ENCODE measurements around the gene INTS4.
"Not testable (repeated sequence)": the region's sequence is repeated elsewhere in the genome, so short reads cannot be mapped to it uniquely, and the experiment has no call there.

The INTS4 gene

DNA sequence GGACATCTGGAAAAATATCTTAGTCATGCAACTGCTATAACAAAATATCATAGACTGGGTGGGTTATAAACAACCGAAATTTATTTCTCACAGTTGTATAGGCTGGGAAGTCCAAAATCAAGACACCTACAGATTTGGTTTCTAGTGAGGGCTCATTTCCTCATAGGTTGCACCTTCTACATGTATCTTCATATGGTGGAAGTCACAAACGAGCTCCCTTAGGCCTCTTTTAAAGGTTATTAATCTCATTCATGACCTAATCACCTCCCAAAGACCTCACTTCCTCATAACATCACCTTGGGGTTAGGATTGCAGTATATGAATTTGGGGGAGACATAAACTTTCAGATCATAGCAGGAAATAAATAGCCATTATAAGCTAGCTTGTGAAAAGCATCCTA, 85.2 kb downstream of the INTS4 start:
- CTCF ChIA-PET = no interaction called here
- TF ChIP-seq, protein P1, sequence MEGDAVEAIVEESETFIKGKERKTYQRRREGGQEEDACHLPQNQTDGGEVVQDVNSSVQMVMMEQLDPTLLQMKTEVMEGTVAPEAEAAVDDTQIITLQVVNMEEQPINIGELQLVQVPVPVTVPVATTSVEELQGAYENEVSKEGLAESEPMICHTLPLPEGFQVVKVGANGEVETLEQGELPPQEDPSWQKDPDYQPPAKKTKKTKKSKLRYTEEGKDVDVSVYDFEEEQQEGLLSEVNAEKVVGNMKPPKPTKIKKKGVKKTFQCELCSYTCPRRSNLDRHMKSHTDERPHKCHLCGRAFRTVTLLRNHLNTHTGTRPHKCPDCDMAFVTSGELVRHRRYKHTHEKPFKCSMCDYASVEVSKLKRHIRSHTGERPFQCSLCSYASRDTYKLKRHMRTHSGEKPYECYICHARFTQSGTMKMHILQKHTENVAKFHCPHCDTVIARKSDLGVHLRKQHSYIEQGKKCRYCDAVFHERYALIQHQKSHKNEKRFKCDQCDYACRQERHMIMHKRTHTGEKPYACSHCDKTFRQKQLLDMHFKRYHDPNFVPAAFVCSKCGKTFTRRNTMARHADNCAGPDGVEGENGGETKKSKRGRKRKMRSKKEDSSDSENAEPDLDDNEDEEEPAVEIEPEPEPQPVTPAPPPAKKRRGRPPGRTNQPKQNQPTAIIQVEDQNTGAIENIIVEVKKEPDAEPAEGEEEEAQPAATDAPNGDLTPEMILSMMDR (conservative IDR thresholded peaks at IDR 0.05; ENCODE audit: low read depth) = no peak
- H3K27ac ChIP-seq = no peak overlapping the region
- DNase-seq (ENCODE audit: low spot score) = no peak
- POLR2A ChIA-PET (ENCODE audit: low non-redundant PET) = no interaction called here

DNA sequence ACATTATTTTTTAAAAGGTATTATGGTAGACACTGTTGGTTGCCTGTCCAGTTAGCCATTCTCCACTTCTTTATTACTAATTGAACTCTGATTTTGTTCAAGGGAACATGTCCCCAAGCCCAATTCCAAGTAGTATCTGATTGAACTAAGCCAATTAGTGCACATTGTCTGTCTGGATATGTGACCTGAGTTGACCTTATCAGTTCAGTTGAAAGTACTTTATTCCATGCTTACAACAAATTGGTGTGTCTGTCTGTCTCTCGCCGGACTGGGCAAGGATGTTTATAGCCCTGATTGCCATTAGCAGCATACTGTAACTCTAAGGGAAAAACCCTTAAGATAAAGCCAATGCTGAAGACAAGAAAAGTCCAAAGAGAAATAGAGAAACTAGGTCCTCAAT, 85.6 kb downstream of the INTS4 start:
- CTCF ChIA-PET = no interaction called here

DNA sequence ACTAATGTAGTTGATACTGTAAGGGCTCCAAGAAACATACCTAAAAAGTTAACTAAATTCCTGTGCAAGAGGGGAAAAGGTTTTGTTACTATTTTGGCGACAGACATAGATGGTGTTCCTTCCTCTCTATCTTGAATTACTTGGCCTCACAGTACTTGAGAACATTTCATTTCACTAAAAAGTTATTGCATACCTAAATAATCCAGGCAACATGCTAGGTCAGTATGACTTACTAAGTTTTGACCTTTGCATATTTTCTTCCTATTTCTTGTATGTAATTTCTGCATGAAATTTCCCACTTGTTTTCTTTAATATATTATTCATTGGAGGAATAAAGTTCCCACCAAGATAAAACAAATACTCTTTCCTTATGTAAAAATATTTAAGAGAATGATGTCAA, 99.5 kb downstream of the INTS4 start:
- CTCF ChIA-PET; POLR2A ChIA-PET (ENCODE audit: low non-redundant PET); H3K27ac ChIP-seq: not testable (repeated sequence)

More for the DNA sequence above, 85.6 kb downstream of the INTS4 start:
- POLR2A ChIA-PET (ENCODE audit: low non-redundant PET) = no interaction called here
- no peak overlapping the region for H3K27ac ChIP-seq
- no peak for DNase-seq (ENCODE audit: low spot score)
- TF ChIP-seq, protein P1 (conservative IDR thresholded peaks at IDR 0.05; ENCODE audit: low read depth) = no peak

DNA sequence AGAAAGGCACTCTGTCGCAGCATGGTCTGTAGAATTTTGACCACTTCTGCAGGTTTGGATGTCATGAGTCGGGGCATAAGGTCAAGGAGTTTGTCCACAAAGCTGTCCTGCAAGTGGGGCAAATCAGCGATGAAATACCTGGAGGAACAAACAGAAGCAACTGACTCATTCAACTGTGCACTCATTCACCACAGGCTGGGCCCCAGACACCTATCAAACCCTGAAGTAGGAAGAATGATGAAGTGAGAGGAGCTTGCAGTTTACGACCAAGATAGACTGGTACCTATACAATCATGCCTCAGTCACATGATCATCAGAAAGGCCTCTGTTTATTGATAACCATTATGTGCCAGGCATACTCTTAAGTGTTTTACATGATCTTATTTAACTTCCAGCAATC, 102.8 kb downstream of the INTS4 start:
- DNase-seq (ENCODE audit: low spot score); POLR2A ChIA-PET (ENCODE audit: low non-redundant PET); H3K27ac ChIP-seq; CTCF ChIA-PET: not testable (repeated sequence)

More for the DNA sequence above, 99.5 kb downstream of the INTS4 start:
- DNase-seq (ENCODE audit: low spot score) = not testable (repeated sequence)

DNA sequence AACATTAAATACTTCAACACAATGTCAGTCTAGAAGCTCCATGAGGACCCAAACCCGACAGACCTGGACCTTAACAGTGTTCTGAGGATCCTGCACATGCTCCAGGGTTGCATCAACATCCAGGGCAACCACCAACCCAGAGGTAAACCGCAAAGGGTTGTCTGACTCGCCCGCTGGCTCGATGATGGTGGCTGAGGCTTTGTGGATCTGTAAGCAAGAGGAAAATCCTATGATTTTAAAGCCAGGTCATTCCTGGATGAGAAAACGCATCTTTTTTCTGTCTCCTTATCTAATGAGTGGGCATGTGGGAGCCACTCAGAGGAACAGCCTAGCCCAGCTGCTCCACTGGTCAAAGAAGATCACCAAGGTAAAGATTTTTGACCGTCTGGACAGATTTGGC, 103.2 kb downstream of the INTS4 start:
- H3K27ac ChIP-seq; CTCF ChIA-PET; POLR2A ChIA-PET (ENCODE audit: low non-redundant PET); DNase-seq (ENCODE audit: low spot score): not testable (repeated sequence)

DNA sequence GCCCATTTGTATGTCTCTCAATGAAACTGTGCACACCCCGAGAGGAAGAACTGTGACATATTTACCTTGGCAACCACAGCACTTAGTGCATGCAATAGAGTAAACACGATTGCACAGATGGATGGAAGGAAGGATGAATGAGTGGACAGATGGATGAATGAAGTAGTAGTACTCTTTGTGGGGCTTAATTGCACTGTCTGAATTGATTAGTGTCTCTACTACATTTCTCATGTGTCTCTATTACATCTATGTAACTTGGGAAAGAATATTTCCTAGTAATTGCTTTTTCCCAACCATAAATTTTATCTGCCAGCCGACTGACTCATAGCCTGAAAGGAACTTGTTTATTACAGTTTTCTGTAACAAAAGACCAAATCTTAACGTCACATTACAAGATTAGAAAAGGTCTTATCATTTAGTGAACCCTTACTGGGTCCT, 103.8 kb downstream of the INTS4 start:
- POLR2A ChIA-PET (ENCODE audit: low non-redundant PET); CTCF ChIA-PET; DNase-seq (ENCODE audit: low spot score); H3K27ac ChIP-seq: not testable (repeated sequence)

DNA sequence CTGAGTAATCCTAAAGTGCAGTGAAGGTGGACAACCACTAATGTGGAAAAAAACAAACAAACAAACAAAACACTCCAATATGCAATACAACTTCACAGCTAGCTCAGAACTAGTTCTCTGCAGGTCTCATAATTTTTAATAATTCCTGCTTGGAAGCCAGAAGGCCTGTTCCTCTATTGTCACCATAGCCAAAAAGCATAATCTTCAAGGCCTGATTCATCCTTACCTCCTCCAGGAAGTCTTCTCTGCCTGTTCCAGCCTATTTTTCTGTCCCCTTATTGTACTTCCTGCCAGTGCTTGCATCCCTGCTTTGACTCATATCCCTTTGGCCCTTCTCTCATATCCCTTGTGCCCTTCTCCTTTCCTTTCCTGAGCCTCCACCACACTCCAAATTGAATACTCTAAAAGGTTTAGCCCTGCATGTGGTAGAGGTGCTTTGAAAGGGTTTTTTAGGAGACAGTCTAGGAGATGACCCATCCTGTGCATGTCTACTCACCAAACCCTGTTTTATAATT, 104.3 kb downstream of the INTS4 start:
- H3K27ac ChIP-seq; POLR2A ChIA-PET (ENCODE audit: low non-redundant PET): not testable (repeated sequence)

DNA sequence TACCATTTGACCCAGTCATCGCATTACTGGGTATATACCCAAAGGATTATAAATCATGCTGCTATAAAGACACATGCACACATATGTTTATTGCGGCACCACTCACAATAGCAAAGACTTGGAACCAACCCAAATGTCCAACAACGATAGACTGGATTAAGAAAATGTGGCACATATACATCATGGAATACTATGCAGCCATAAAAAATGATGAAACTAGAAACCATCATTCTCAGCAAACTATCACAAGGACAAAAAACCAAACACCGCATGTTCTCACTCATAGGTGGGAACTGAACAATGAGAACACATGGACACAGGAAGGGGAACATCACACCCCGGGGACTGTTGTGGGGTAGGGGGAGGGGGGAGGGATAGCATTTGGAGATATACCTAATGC, 105.4 kb downstream of the INTS4 start:
- DNase-seq (ENCODE audit: low spot score); POLR2A ChIA-PET (ENCODE audit: low non-redundant PET); CTCF ChIA-PET; H3K27ac ChIP-seq: not testable (repeated sequence)

More for the DNA sequence above, 104.3 kb downstream of the INTS4 start:
- CTCF ChIA-PET; DNase-seq (ENCODE audit: low spot score): not testable (repeated sequence)

DNA sequence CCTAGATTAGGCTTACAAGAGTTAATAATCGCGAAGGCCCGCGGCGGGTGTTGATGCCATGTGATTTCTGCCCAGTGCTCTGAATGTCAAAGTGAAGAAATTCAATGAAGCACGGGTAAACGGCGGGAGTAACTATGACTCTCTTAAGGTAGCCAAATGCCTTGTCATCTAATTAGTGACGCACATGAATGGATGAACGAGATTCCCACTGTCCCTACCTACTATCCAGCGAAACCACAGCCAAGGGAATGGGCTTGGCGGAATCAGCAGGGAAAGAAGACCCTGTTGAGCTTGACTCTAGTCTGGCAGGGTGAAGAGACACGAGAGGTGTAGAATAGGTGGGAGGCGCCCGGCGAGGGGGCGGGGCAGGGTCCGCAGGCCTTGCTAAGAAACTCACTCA, 108.1 kb downstream of the INTS4 start:
- ChIA-PET POLR2A (ENCODE audit: low non-redundant PET) (no interaction called here), CTCF (no interaction called here)
- H3K27ac ChIP-seq = no peak overlapping the region
- TF ChIP-seq, protein P1 (conservative IDR thresholded peaks at IDR 0.05; ENCODE audit: low read depth) = no peak
- DNase-seq (ENCODE audit: low spot score) = no peak

DNA sequence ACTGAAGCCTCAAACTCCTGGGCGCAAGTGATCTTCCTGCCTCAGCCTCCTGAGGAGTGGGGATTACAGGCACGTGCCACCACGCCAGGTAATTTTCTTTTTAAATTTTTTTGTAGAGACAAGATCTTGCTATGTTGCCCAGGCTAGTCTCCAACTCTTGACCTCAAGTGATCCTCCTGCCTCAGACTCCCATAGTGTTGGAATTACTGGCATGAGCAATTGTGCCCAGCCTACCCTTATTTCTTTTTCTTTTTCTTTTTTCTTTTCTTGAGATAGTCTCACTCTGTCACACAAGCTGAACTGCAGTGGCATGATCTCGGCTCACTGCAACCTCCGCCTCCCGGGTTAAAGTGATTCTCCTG, 109.7 kb downstream of the INTS4 start:
- POLR2A ChIA-PET (ENCODE audit: low non-redundant PET) = no interaction called here
- TF ChIP-seq, protein P1 (conservative IDR thresholded peaks at IDR 0.05; ENCODE audit: low read depth) = no peak
- H3K27ac ChIP-seq = no peak overlapping the region
- CTCF ChIA-PET = no interaction called here
- no peak for DNase-seq (ENCODE audit: low spot score)
